GM19395 (cell line): Measurements from ENCODE around the gene EPS15.
"Not testable (repeated sequence)": the region's sequence is repeated elsewhere in the genome, so short reads cannot be mapped to it uniquely, and the experiment has no call there.

Experiments
- ATAC-seq: cut with Tn5 transposase; IDR thresholded peaks from one replicate; pipeline ENCODE4 v1.9.1; 2021; ENCODE audit warnings: mild to moderate bottlenecking, moderate library complexity; ENCODE audit not compliant: unreplicated experiment

Gene EPS15

GRCh38 chr1:51392241-51392640 is 126.8 kb downstream of the EPS15 start:
- ATAC-seq = no peak

- ATAC-seq = not testable (repeated sequence)
These were observed 128.4 kb downstream of the EPS15 start for GRCh38 chr1:51390641-51391040.

GRCh38 chr1:51387288-51387687 is 131.8 kb downstream of the EPS15 start:
- not testable (repeated sequence) for ATAC-seq

GRCh38 chr1:51386259-51386658 is 132.8 kb downstream of the EPS15 start:
- ATAC-seq = not testable (repeated sequence)

- ATAC-seq = no peak
These were observed 133.3 kb downstream of the EPS15 start for GRCh38 chr1:51385776-51386175.

- ATAC-seq = no peak
These were observed 137.1 kb downstream of the EPS15 start for GRCh38 chr1:51381964-51382363.

- no peak for ATAC-seq
These were observed 138.1 kb downstream of the EPS15 start for GRCh38 chr1:51380936-51381335.

- ATAC-seq = no peak
These were observed 140.2 kb downstream of the EPS15 start for GRCh38 chr1:51378871-51379270.

- no peak for ATAC-seq
These were observed 145.2 kb downstream of the EPS15 start for GRCh38 chr1:51373898-51374297.

GRCh38 chr1:51372561-51372960 is 146.5 kb downstream of the EPS15 start:
- no peak for ATAC-seq

GRCh38 chr1:51369171-51369570 is 149.9 kb downstream of the EPS15 start:
- ATAC-seq = no peak

GRCh38 chr1:51365774-51366173 is 153.3 kb downstream of the EPS15 start:
- ATAC-seq = no peak

- ATAC-seq = no peak
These were observed 159.2 kb downstream of the EPS15 start for GRCh38 chr1:51359879-51360278.

- ATAC-seq = no peak
These were observed 163.7 kb downstream of the EPS15 start for GRCh38 chr1:51355382-51355781.

- no peak for ATAC-seq
These were observed 164.7 kb downstream of the EPS15 start for GRCh38 chr1:51354416-51354815.

- ATAC-seq = no peak
These were observed 167.2 kb downstream of the EPS15 start for GRCh38 chr1:51351907-51352306.

- ATAC-seq = no peak
These were observed 169.2 kb downstream of the EPS15 start for GRCh38 chr1:51349862-51350261.

GRCh38 chr1:51348147-51348527 is 170.9 kb downstream of the EPS15 start:
- ATAC-seq = no peak

- no peak for ATAC-seq
These were observed 171.5 kb downstream of the EPS15 start for GRCh38 chr1:51347398-51348146.

GRCh38 chr1:51346086-51346942 is 172.8 kb downstream of the EPS15 start:
- no peak for ATAC-seq

- no peak for ATAC-seq
These were observed 173.8 kb downstream of the EPS15 start for GRCh38 chr1:51345300-51345687.
